OCI-LY7 (cell line): ENCODE measurements around the gene PTPRE.

Source experiments
- CTCF ChIP-seq: fragments of 200-600 bp; sonication (generic); conservative IDR thresholded peaks from 2 replicates; pipeline ENCODE4 v1.5.1; 2014; ENCODE audit warnings: mild to moderate bottlenecking, antibody characterized with exemption, low read length, moderate library complexity, mixed read lengths
- EZH2phosphoT487 ChIP-seq: fragments of 200-600 bp; sonication (generic); IDR thresholded peaks from 2 replicates; pipeline ENCODE4 v1.6.1; 2018; ENCODE audit warnings: low read depth, borderline replicate concordance, mild to moderate bottlenecking, mixed run types, antibody characterized with exemption, low read length, moderate library complexity, mixed read lengths

DNA sequence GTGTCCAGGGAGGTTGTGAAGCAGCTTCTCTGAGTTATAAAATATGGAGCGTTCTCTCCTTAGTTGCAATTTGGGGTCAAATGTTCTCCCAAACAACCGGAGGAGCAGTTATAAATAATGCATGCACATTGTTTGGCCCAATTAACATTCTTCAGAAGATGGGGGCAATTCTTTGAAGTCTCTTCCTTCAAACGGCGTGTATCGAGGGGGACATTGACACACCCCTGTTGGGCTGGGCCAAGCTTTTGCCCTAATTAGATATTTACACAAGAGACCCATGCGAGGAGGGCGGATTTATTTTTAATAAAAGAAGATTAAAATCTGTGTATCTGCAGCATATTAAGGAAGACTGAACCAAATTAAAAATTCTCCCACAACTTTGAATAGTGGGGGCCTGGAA lies 107.3 kb downstream of the PTPRE start:
- TF ChIP-seq CTCF (no peak), EZH2phosphoT487 (no peak)
